Esophagus mucosa (tissue), 1 donor: Measurements from ENCODE around the gene TBC1D8. TPM values are rescaled to one million over a fixed set of nuclear protein-coding genes. Genes with fewer than 3 reads are reported as not detected.

Source experiments
- ATAC-seq: fragments of 200-7000 bp; cut with Tn5 transposase; one replicate; pipeline ENCODE4 v1.9.1; 2020
- total RNA-seq: library from RNA; stranded (reverse); gene quantifications from one replicate; pipeline ENCODE4 v1.2.4, GENCODE V29; 2023
- donor health status: DM: yes; HTN: yes; CAD: no.

Gene TBC1D8
- total RNA-seq, 1 donor from 2014 or later: 17.8 TPM

GRCh38 chr2:101111917-101112771 lies 39.0 kb downstream of the TBC1D8 start:
- no peak for ATAC-seq

- ATAC-seq: peak; percentile 70
Observed at GRCh38 chr2:101111262-101111838, 39.8 kb downstream of the TBC1D8 start.

- ATAC-seq: no peak
Observed at GRCh38 chr2:101109451-101110118, 41.6 kb downstream of the TBC1D8 start.

- ATAC-seq: no peak
Observed at GRCh38 chr2:101108357-101108756, 42.8 kb downstream of the TBC1D8 start.

- no peak for ATAC-seq
Observed at GRCh38 chr2:101107241-101107640, 43.9 kb downstream of the TBC1D8 start.

GRCh38 chr2:101106453-101107181 lies 44.6 kb downstream of the TBC1D8 start:
- ATAC-seq: no peak

- no peak for ATAC-seq
Observed at GRCh38 chr2:101105654-101106053, 45.5 kb downstream of the TBC1D8 start.

GRCh38 chr2:101097638-101098037 lies 53.5 kb downstream of the TBC1D8 start:
- ATAC-seq: no peak

GRCh38 chr2:101096619-101097142 lies 54.5 kb downstream of the TBC1D8 start:
- ATAC-seq: no peak

GRCh38 chr2:101094351-101094750 lies 56.8 kb downstream of the TBC1D8 start:
- no peak for ATAC-seq

GRCh38 chr2:101089942-101090799 lies 61.0 kb downstream of the TBC1D8 start:
- peak; percentile 23 for ATAC-seq

- ATAC-seq: no peak
Observed at GRCh38 chr2:101089419-101089818, 61.8 kb downstream of the TBC1D8 start.

- no peak for ATAC-seq
Observed at GRCh38 chr2:101087638-101088037, 63.5 kb downstream of the TBC1D8 start.

- no peak for ATAC-seq
Observed at GRCh38 chr2:101083613-101084012, 67.6 kb downstream of the TBC1D8 start.

- ATAC-seq: no peak
Observed at GRCh38 chr2:101082998-101083397, 68.2 kb downstream of the TBC1D8 start.

GRCh38 chr2:101081375-101081907 lies 69.7 kb downstream of the TBC1D8 start:
- ATAC-seq: no peak

GRCh38 chr2:101080211-101081068 lies 70.7 kb downstream of the TBC1D8 start:
- peak; percentile 23 for ATAC-seq

- ATAC-seq: no peak
Observed at GRCh38 chr2:101076581-101076980, 74.6 kb downstream of the TBC1D8 start.

- peak; percentile 93 for ATAC-seq
Observed at GRCh38 chr2:101064868-101065549, 86.2 kb downstream of the TBC1D8 start.

GRCh38 chr2:101064505-101064867 lies 86.7 kb downstream of the TBC1D8 start:
- no peak for ATAC-seq
